Fibroblast of lung (primary cell): Measurements from ENCODE around the gene SDK1. TPM values are rescaled to one million over a fixed set of nuclear protein-coding genes. Genes with fewer than 3 reads are reported as not detected.

ENCODE experiments used
- DNase-seq, 2 donors: peaks; one replicate each; pipeline versions ENCODE4 v3.0.0 to v3.0.0-alpha.2; 2010; ENCODE audit warnings: low read depth in 2 of 2
- H2AFZ ChIP-seq: 2 replicates; pipeline ENCODE4 v1.5.1; 2012; ENCODE audit warnings: low read length, control low read depth, inconsistent platforms
- H3K27ac ChIP-seq: 2 replicates; pipeline ENCODE4 v1.5.1; 2011; ENCODE audit warnings: low read length, control low read depth; ENCODE audit not compliant: insufficient read depth
- H3K27me3 ChIP-seq: 2 replicates; pipeline ENCODE4 v1.5.1; 2011; ENCODE audit warnings: mild to moderate bottlenecking, low read length; ENCODE audit not compliant: control insufficient read depth, insufficient read depth
- H3K36me3 ChIP-seq: 2 replicates; pipeline ENCODE4 v1.5.1; 2011; ENCODE audit warnings: low read length; ENCODE audit not compliant: control insufficient read depth, insufficient read depth
- H3K4me1 ChIP-seq: 2 replicates; pipeline ENCODE4 v1.5.1; 2011; ENCODE audit warnings: low read length; ENCODE audit not compliant: control insufficient read depth, insufficient read depth; ENCODE audit errors: extremely low read depth
- H3K4me2 ChIP-seq: 2 replicates; pipeline ENCODE4 v1.5.1; 2011; ENCODE audit warnings: low read length, control low read depth; ENCODE audit not compliant: insufficient read depth; ENCODE audit errors: extremely low read depth
- H3K4me3 ChIP-seq, 4 experiments: fragments of 200-600 bp in 1 of 4; sonication (generic) in 1 of 4; replicated peaks in 1 of 4; 2 replicates each; pipeline ENCODE4 v1.5.1; 2011 to 2016; ENCODE audit warnings: low read length in 4 of 4, low read depth in 3 of 4, mild to moderate bottlenecking in 3 of 4, control low read depth in 2 of 4, inconsistent platforms in 1 of 4, mixed read lengths in 1 of 4; ENCODE audit not compliant: insufficient read depth in 1 of 4; ENCODE audit errors: control extremely low read depth in 1 of 4
- H3K79me2 ChIP-seq: 2 replicates; pipeline ENCODE4 v1.5.1; 2012; ENCODE audit warnings: mild to moderate bottlenecking, low read length, inconsistent platforms; ENCODE audit not compliant: control insufficient read depth, insufficient read depth
- H3K9ac ChIP-seq: 2 replicates; pipeline ENCODE4 v1.5.1; 2011; ENCODE audit warnings: mild to moderate bottlenecking, low read length, control low read depth; ENCODE audit not compliant: insufficient read depth
- H3K9me3 ChIP-seq: 2 replicates; pipeline ENCODE4 v1.5.1; 2012; ENCODE audit warnings: low read depth, low read length; ENCODE audit not compliant: control insufficient read depth, insufficient read depth
- H4K20me1 ChIP-seq: 2 replicates; pipeline ENCODE4 v1.5.1; 2011; ENCODE audit warnings: low read length; ENCODE audit not compliant: control insufficient read depth, insufficient read depth; ENCODE audit errors: extremely low read depth
- CTCF ChIP-seq, 2 donors: IDR thresholded peaks in 1 of 2; conservative IDR thresholded peaks in 1 of 2; 1 replicate in 1 of 2; 2 replicates in 1 of 2; pipeline ENCODE4 v1.5.1; 2011 to 2012; ENCODE audit warnings: low read length in 2 of 2, control low read depth in 1 of 2, inconsistent platforms in 1 of 2, low read depth in 1 of 2, mild to moderate bottlenecking in 1 of 2
- EZH2 ChIP-seq: IDR thresholded peaks from 2 replicates; pipeline ENCODE4 v1.5.1; 2012; ENCODE audit warnings: low read length, control low read depth, mild to moderate bottlenecking; ENCODE audit errors: missing control alignments
- polyA plus RNA-seq, 2 donors: library from polyadenylated mRNA; depleted of rRNA in 1 of 2; stranded (reverse) in 1 of 2; unstranded in 1 of 2; fragments of >200 nt; gene quantifications; 2 replicates each; pipeline ENCODE4 v1.2.1, GENCODE V29; 2011 to 2012; ENCODE audit warnings: missing spikeins in 1 of 2
- total RNA-seq: library from RNA; depleted of rRNA; stranded (reverse); fragments of >200 nt; gene quantifications from 2 replicates; pipeline ENCODE4 v1.2.1, GENCODE V29; 2014

Gene SDK1
- total and polyA plus RNA-seq, 2 donors (not counting 1 experiment from before 2014, with no cell fraction given), result 1.0 to 8.6 TPM

- H3K9ac ChIP-seq, result no peak overlapping the region
- no peak overlapping the region for H3K4me2 ChIP-seq
- DNase-seq, result no peak
These were observed 742.9 kb downstream of the SDK1 start for GRCh38 chr7:4043988-4044387.

GRCh38 chr7:4045450-4045849 is 744.4 kb downstream of the SDK1 start:
- H3K4me2 ChIP-seq, result no peak overlapping the region
- no peaks in the 10 kb centered on the region for H3K79me2 ChIP-seq
- no peak overlapping the region for H3K9ac ChIP-seq
- no peak overlapping the region for H2AFZ ChIP-seq
- no peaks in the 10 kb centered on the region for H3K36me3 ChIP-seq
- no peak overlapping the region for H3K27ac ChIP-seq
- H3K9me3 ChIP-seq, result no peaks in the 10 kb centered on the region
- TF ChIP-seq CTCF (conservative IDR thresholded peaks at IDR 0.05 in 1 of 2, IDR thresholded peaks at IDR 0.05 in 1 of 2; ENCODE audit: low read depth in 1 of 2, low read length in 2 of 2), result no peak
- TF ChIP-seq EZH2, result no peak
- no peaks in the 10 kb centered on the region for H4K20me1 ChIP-seq
- no peaks in the 10 kb centered on the region for H3K4me1 ChIP-seq
- no peaks in the 10 kb centered on the region for H3K27me3 ChIP-seq
- no peak for DNase-seq
- no peak overlapping the region for H3K4me3 ChIP-seq

More at GRCh38 chr7:4043988-4044387, 742.9 kb downstream of the SDK1 start:
- Histone ChIP-seq H3K79me2 (no peaks in the 10 kb centered on the region), H4K20me1 (no peaks in the 10 kb centered on the region), H3K36me3 (no peaks in the 10 kb centered on the region), H3K4me1 (no peaks in the 10 kb centered on the region), H3K9me3 (no peaks in the 10 kb centered on the region), H3K27ac (no peak overlapping the region), H2AFZ (no peak overlapping the region), H3K4me3 (no peak overlapping the region), H3K27me3 (no peaks in the 10 kb centered on the region)
- TF ChIP-seq CTCF (conservative IDR thresholded peaks at IDR 0.05 in 1 of 2, IDR thresholded peaks at IDR 0.05 in 1 of 2; ENCODE audit: low read depth in 1 of 2, low read length in 2 of 2), result no peak
- TF ChIP-seq EZH2, result no peak

GRCh38 chr7:4045975-4046374 is 744.9 kb downstream of the SDK1 start:
- Histone ChIP-seq H3K27me3 (no peaks in the 10 kb centered on the region), H3K9me3 (no peaks in the 10 kb centered on the region), H3K36me3 (no peaks in the 10 kb centered on the region), H3K4me2 (no peak overlapping the region), H4K20me1 (no peaks in the 10 kb centered on the region), H3K9ac (no peak overlapping the region), H2AFZ (no peak overlapping the region), H3K79me2 (no peaks in the 10 kb centered on the region), H3K4me1 (no peaks in the 10 kb centered on the region), H3K27ac (no peak overlapping the region), H3K4me3 (no peak overlapping the region)
- TF ChIP-seq CTCF (conservative IDR thresholded peaks at IDR 0.05 in 1 of 2, IDR thresholded peaks at IDR 0.05 in 1 of 2; ENCODE audit: low read depth in 1 of 2, low read length in 2 of 2), result no peak
- TF ChIP-seq EZH2, result no peak
- DNase-seq, result no peak
